Muscle layer of duodenum (tissue), 2 donors: Measurements from ENCODE around the gene TOP2B.

Source experiments
- H3K27ac ChIP-seq: one replicate; pipeline ENCODE4 v1.7.0; 2013; ENCODE audit warnings: mild to moderate bottlenecking, low read length
- H3K27me3 ChIP-seq: one replicate; pipeline ENCODE4 v1.7.0; 2013; ENCODE audit warnings: low read depth, mild to moderate bottlenecking, control low read depth, low read length
- H3K36me3 ChIP-seq, 2 donors: one replicate each; pipeline ENCODE4 v1.7.0; 2013; ENCODE audit warnings: low read length in 2 of 2, control low read depth in 1 of 2, mild to moderate bottlenecking in 1 of 2; ENCODE audit not compliant: insufficient read depth in 2 of 2, control insufficient read depth in 1 of 2
- H3K4me1 ChIP-seq, 2 donors: one replicate each; pipeline ENCODE4 v1.7.0; 2013; ENCODE audit warnings: low read length in 2 of 2, mild to moderate bottlenecking in 2 of 2, control low read depth in 1 of 2, moderate library complexity in 1 of 2; ENCODE audit not compliant: insufficient read depth in 2 of 2, control insufficient read depth in 1 of 2
- H3K4me3 ChIP-seq, 2 donors: one replicate each; pipeline ENCODE4 v1.7.0; 2013; ENCODE audit warnings: low read length in 2 of 2, low read depth in 1 of 2, mild to moderate bottlenecking in 1 of 2
- H3K9me3 ChIP-seq, 2 donors: one replicate each; pipeline ENCODE4 v1.7.0; 2013; ENCODE audit warnings: low read length in 2 of 2, control low read depth in 1 of 2, mild to moderate bottlenecking in 1 of 2; ENCODE audit not compliant: control insufficient read depth in 1 of 2
- donor health status: healthy.

Gene TOP2B

GRCh38 chr3:25664812-25665314 lies at the start of gene TOP2B:
TOP2B (minus strand) TSS chr3:25664907; CDS start chr3:25664297, 610 bp downstream.
- Histone ChIP-seq H3K4me1 (peaks cover 13 to 18% of the 10 kb centered on the region in 2 donors), H3K9me3 (no peaks in the 10 kb centered on the region), H3K4me3 (peak within 1 kb of the TSS; percentile 81 to 93), H3K36me3 (no peaks in the 10 kb centered on the region), H3K27me3 (no peaks in the 10 kb centered on the region), H3K27ac (peak within 1 kb of the TSS; percentile 90)

GRCh38 chr3:25713341-25713985 lies 48.8 kb upstream of the TOP2B start:
- H3K4me1 ChIP-seq: no peaks in the 10 kb centered on the region
- no peak overlapping the region for H3K27ac ChIP-seq
- peaks cover 0 to 3% of the 10 kb centered on the region in 2 donors for H3K36me3 ChIP-seq
- no peak overlapping the region for H3K4me3 ChIP-seq
- H3K27me3 ChIP-seq: no peaks in the 10 kb centered on the region
- no peaks in the 10 kb centered on the region for H3K9me3 ChIP-seq

GRCh38 chr3:25711090-25711489 lies 46.4 kb upstream of the TOP2B start:
- no peaks in the 10 kb centered on the region for H3K9me3 ChIP-seq
- H3K27me3 ChIP-seq: no peaks in the 10 kb centered on the region
- H3K4me1 ChIP-seq: no peaks in the 10 kb centered on the region
- H3K4me3 ChIP-seq: no peak overlapping the region
- no peaks in the 10 kb centered on the region for H3K36me3 ChIP-seq
- H3K27ac ChIP-seq: no peak overlapping the region

- Histone ChIP-seq H3K27ac (no peak overlapping the region), H3K27me3 (no peaks in the 10 kb centered on the region), H3K4me1 (no peaks in the 10 kb centered on the region), H3K9me3 (no peaks in the 10 kb centered on the region), H3K4me3 (no peak overlapping the region), H3K36me3 (no peaks in the 10 kb centered on the region)
Measured at GRCh38 chr3:25708036-25708435, 43.3 kb upstream of the TOP2B start.

- no peak overlapping the region for H3K4me3 ChIP-seq
- H3K36me3 ChIP-seq: no peaks in the 10 kb centered on the region
- H3K27ac ChIP-seq: no peak overlapping the region
- no peaks in the 10 kb centered on the region for H3K9me3 ChIP-seq
- H3K4me1 ChIP-seq: no peaks in the 10 kb centered on the region
- no peaks in the 10 kb centered on the region for H3K27me3 ChIP-seq
Measured at GRCh38 chr3:25707268-25707926, 42.7 kb upstream of the TOP2B start.

- Histone ChIP-seq H3K4me3 (no peak overlapping the region), H3K27ac (no peak overlapping the region), H3K27me3 (no peaks in the 10 kb centered on the region), H3K4me1 (no peaks in the 10 kb centered on the region), H3K36me3 (no peaks in the 10 kb centered on the region), H3K9me3 (no peaks in the 10 kb centered on the region)
Measured at GRCh38 chr3:25706213-25706612, 41.5 kb upstream of the TOP2B start.

GRCh38 chr3:25697553-25697952 lies 32.8 kb upstream of the TOP2B start:
- Histone ChIP-seq H3K27ac (no peak overlapping the region), H3K4me1 (no peaks in the 10 kb centered on the region), H3K9me3 (no peaks in the 10 kb centered on the region), H3K36me3 (no peaks in the 10 kb centered on the region), H3K27me3 (no peaks in the 10 kb centered on the region), H3K4me3 (no peak overlapping the region)

- no peaks in the 10 kb centered on the region for H3K27me3 ChIP-seq
- H3K4me1 ChIP-seq: no peaks in the 10 kb centered on the region
- H3K4me3 ChIP-seq: no peak overlapping the region
- H3K9me3 ChIP-seq: no peaks in the 10 kb centered on the region
- no peak overlapping the region for H3K27ac ChIP-seq
- no peaks in the 10 kb centered on the region for H3K36me3 ChIP-seq
Measured at GRCh38 chr3:25695731-25696420, 31.2 kb upstream of the TOP2B start.

- H3K27me3 ChIP-seq: no peaks in the 10 kb centered on the region
Measured at GRCh38 chr3:25693238-25693637, 28.5 kb upstream of the TOP2B start.

GRCh38 chr3:25692341-25692740 lies 27.6 kb upstream of the TOP2B start:
- Histone ChIP-seq H3K36me3 (no peaks in the 10 kb centered on the region), H3K4me3 (no peak overlapping the region), H3K27me3 (no peaks in the 10 kb centered on the region), H3K27ac (no peak overlapping the region), H3K9me3 (no peaks in the 10 kb centered on the region), H3K4me1 (no peaks in the 10 kb centered on the region)

More at GRCh38 chr3:25693238-25693637, 28.5 kb upstream of the TOP2B start:
- no peak overlapping the region for H3K4me3 ChIP-seq
- H3K9me3 ChIP-seq: no peaks in the 10 kb centered on the region
- no peaks in the 10 kb centered on the region for H3K4me1 ChIP-seq
- no peak overlapping the region for H3K27ac ChIP-seq
- H3K36me3 ChIP-seq: no peaks in the 10 kb centered on the region

- Histone ChIP-seq H3K9me3 (no peaks in the 10 kb centered on the region), H3K27me3 (no peaks in the 10 kb centered on the region), H3K4me3 (no peak overlapping the region), H3K36me3 (no peaks in the 10 kb centered on the region), H3K27ac (no peak overlapping the region), H3K4me1 (no peaks in the 10 kb centered on the region)
Measured at GRCh38 chr3:25690768-25691533, 26.2 kb upstream of the TOP2B start.
